Trophoblast cell (in vitro differentiated cells and primary cell): ENCODE results near the gene PPFIBP2.
"Not testable (repeated sequence)": the region's sequence is repeated elsewhere in the genome, so short reads cannot be mapped to it uniquely, and the experiment has no call there.

Experiments
- DNase-seq, 2 donors: peaks; one replicate each; pipeline ENCODE4 v3.0.0-alpha.2; 2016
- H2AFZ ChIP-seq: 2 replicates; pipeline ENCODE4 v1.6.1; 2013; ENCODE audit warnings: low read length, moderate library complexity, mild to moderate bottlenecking; ENCODE audit not compliant: insufficient read depth, poor library complexity
- H2AK5ac ChIP-seq: 2 replicates; pipeline ENCODE4 v1.6.1; 2013; ENCODE audit warnings: mild to moderate bottlenecking, low read length
- H2BK120ac ChIP-seq: 2 replicates; pipeline ENCODE4 v1.6.1; 2013; ENCODE audit warnings: low read length, mild to moderate bottlenecking, moderate library complexity; ENCODE audit not compliant: insufficient read depth, poor library complexity
- H2BK12ac ChIP-seq: 2 replicates; pipeline ENCODE4 v1.6.1; 2013; ENCODE audit warnings: mild to moderate bottlenecking, low read length, moderate library complexity
- H2BK5ac ChIP-seq: 2 replicates; pipeline ENCODE4 v1.6.1; 2013; ENCODE audit warnings: low read length, low read depth, moderate library complexity, mild to moderate bottlenecking; ENCODE audit not compliant: poor library complexity
- H3K14ac ChIP-seq: 2 replicates; pipeline ENCODE4 v1.6.1; 2013; ENCODE audit warnings: mild to moderate bottlenecking, low read length
- H3K18ac ChIP-seq: 2 replicates; pipeline ENCODE4 v1.6.1; 2013; ENCODE audit warnings: mild to moderate bottlenecking, low read length
- H3K23ac ChIP-seq: 2 replicates; pipeline ENCODE4 v1.6.1; 2013; ENCODE audit warnings: low read length
- H3K27ac ChIP-seq: 2 replicates; pipeline ENCODE4 v1.5.1; 2013; ENCODE audit warnings: low read depth, mild to moderate bottlenecking, inconsistent platforms, low read length, moderate library complexity
- H3K27me3 ChIP-seq: 2 replicates; pipeline ENCODE4 v1.6.1; 2013; ENCODE audit warnings: inconsistent platforms, mild to moderate bottlenecking, low read length, moderate library complexity; ENCODE audit not compliant: insufficient read depth
- H3K36me3 ChIP-seq, 2 experiments: 1 replicate in 1 of 2; 2 replicates in 1 of 2; pipeline ENCODE4 v1.6.1; 2013; ENCODE audit warnings: low read length in 2 of 2, mild to moderate bottlenecking in 2 of 2, moderate library complexity in 1 of 2; ENCODE audit not compliant: insufficient read depth in 2 of 2, control insufficient read depth in 1 of 2
- H3K4ac ChIP-seq: 2 replicates; pipeline ENCODE4 v1.6.1; 2013; ENCODE audit warnings: low read depth, mild to moderate bottlenecking, low read length, moderate library complexity
- H3K4me1 ChIP-seq, 2 experiments: 1 replicate in 1 of 2; 2 replicates in 1 of 2; pipeline ENCODE4 v1.6.1; 2013; ENCODE audit warnings: low read length in 2 of 2, mild to moderate bottlenecking in 2 of 2, moderate library complexity in 1 of 2; ENCODE audit not compliant: insufficient read depth in 2 of 2, control insufficient read depth in 1 of 2
- H3K4me2 ChIP-seq: 2 replicates; pipeline ENCODE4 v1.6.1; 2013; ENCODE audit warnings: inconsistent platforms, mild to moderate bottlenecking, low read length, moderate library complexity
- H3K4me3 ChIP-seq: 2 replicates; pipeline ENCODE4 v1.5.1; 2013; ENCODE audit warnings: mild to moderate bottlenecking, low read depth, low read length, inconsistent platforms
- H3K79me1 ChIP-seq: one replicate; pipeline ENCODE4 v1.6.1; 2013; ENCODE audit warnings: low read length
- H3K79me2 ChIP-seq: 2 replicates; pipeline ENCODE4 v1.6.1; 2013; ENCODE audit warnings: low read length, mild to moderate bottlenecking; ENCODE audit not compliant: control insufficient read depth, insufficient read depth, poor library complexity
- H3K9ac ChIP-seq: 2 replicates; pipeline ENCODE4 v1.6.1; 2013; ENCODE audit warnings: mild to moderate bottlenecking, low read length
- H3K9me3 ChIP-seq: 2 replicates; pipeline ENCODE4 v1.6.1; 2013; ENCODE audit warnings: low read depth, mild to moderate bottlenecking, control low read depth, inconsistent platforms, low read length; ENCODE audit not compliant: insufficient read depth
- H4K12ac ChIP-seq: 2 replicates; pipeline ENCODE4 v1.6.1; 2013; ENCODE audit warnings: low read depth, mild to moderate bottlenecking, low read length, moderate library complexity
- H4K8ac ChIP-seq: 2 replicates; pipeline ENCODE4 v1.6.1; 2013; ENCODE audit warnings: low read depth, mild to moderate bottlenecking, low read length, moderate library complexity
- H4K91ac ChIP-seq: one replicate; pipeline ENCODE4 v1.6.1; 2013; ENCODE audit warnings: low read depth, mild to moderate bottlenecking, low read length, moderate library complexity
- WGBS: extraction: QIAGEN DNeasy Blood & Tissue Kit; methylation state at CpG from one replicate; pipeline ENCODE4 v1.1.7; 2013; ENCODE audit warnings: missing lambda C conversion rate; ENCODE audit not compliant: insufficient read length, insufficient coverage; ENCODE audit errors: extremely low coverage; 5-methylcytosine and 5-hydroxymethylcytosine counted together

Gene PPFIBP2

GRCh38 chr11:7516475-7516874 is 2.7 kb downstream of the PPFIBP2 start:
- peaks cover 6 to 16% of the 10 kb centered on the region in 2 experiments for H3K4me1 ChIP-seq
- no peak overlapping the region for H4K91ac ChIP-seq
- no peak overlapping the region for H2BK12ac ChIP-seq
- WGBS, result no CpG with 5 or more reads among the region's 12 CpGs
- H3K27me3 ChIP-seq, result no peaks in the 10 kb centered on the region
- no peak overlapping the region for H3K9ac ChIP-seq
- no peak overlapping the region for H4K8ac ChIP-seq
- peaks cover 7% of the 10 kb centered on the region for H3K79me2 ChIP-seq
- no peak overlapping the region for H3K23ac ChIP-seq
- no peak overlapping the region for H3K18ac ChIP-seq
- H3K27ac ChIP-seq, result no peak overlapping the region
- DNase-seq, result no peak
- H4K12ac ChIP-seq, result no peak overlapping the region
- no peak overlapping the region for H3K4me2 ChIP-seq
- no peak overlapping the region for H3K14ac ChIP-seq
- peaks cover 2% of the 10 kb centered on the region for H3K79me1 ChIP-seq
- H2AFZ ChIP-seq, result no peak overlapping the region
- H3K4me3 ChIP-seq, result no peak overlapping the region
- no peaks in the 10 kb centered on the region for H3K36me3 ChIP-seq
- no peaks in the 10 kb centered on the region for H3K9me3 ChIP-seq
- no peak overlapping the region for H2BK5ac ChIP-seq
- no peak overlapping the region for H2AK5ac ChIP-seq
- H2BK120ac ChIP-seq, result no peak overlapping the region
- no peak overlapping the region for H3K4ac ChIP-seq

DNA sequence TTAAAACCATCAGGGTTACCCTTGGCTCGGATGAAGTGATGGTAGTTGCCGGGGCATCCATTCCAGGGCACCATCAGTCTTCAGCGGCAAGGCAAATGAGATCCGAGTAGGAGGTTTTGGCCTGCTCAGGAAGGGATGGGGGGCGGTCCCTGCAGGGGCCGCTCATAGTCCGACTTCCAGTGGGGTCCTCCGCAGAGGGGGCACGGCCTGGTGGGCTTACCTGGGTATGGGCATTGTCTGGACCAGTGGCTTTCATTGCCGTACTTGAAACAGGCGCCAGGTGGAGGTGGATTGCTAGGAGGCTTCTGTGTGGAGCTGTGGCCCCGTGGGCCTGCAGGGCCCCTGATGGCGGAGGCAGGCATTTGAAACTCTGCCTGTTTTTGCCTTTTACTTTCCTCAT is 3.9 kb downstream of the PPFIBP2 start:
- peaks cover 3 to 15% of the 10 kb centered on the region in 2 experiments for H3K4me1 ChIP-seq
- not testable (repeated sequence) for H3K18ac ChIP-seq, H2BK12ac ChIP-seq, H3K4ac ChIP-seq, H3K4me2 ChIP-seq, DNase-seq, H3K9me3 ChIP-seq, H3K4me3 ChIP-seq, H4K91ac ChIP-seq, H3K14ac ChIP-seq, H4K12ac ChIP-seq, H2BK120ac ChIP-seq, H3K27me3 ChIP-seq, H3K79me1 ChIP-seq, H2BK5ac ChIP-seq, H3K79me2 ChIP-seq, H3K27ac ChIP-seq, H3K36me3 ChIP-seq, H2AFZ ChIP-seq, H3K9ac ChIP-seq, H3K23ac ChIP-seq, H2AK5ac ChIP-seq, H4K8ac ChIP-seq
- no CpG with 5 or more reads among the region's 13 CpGs for WGBS

DNA sequence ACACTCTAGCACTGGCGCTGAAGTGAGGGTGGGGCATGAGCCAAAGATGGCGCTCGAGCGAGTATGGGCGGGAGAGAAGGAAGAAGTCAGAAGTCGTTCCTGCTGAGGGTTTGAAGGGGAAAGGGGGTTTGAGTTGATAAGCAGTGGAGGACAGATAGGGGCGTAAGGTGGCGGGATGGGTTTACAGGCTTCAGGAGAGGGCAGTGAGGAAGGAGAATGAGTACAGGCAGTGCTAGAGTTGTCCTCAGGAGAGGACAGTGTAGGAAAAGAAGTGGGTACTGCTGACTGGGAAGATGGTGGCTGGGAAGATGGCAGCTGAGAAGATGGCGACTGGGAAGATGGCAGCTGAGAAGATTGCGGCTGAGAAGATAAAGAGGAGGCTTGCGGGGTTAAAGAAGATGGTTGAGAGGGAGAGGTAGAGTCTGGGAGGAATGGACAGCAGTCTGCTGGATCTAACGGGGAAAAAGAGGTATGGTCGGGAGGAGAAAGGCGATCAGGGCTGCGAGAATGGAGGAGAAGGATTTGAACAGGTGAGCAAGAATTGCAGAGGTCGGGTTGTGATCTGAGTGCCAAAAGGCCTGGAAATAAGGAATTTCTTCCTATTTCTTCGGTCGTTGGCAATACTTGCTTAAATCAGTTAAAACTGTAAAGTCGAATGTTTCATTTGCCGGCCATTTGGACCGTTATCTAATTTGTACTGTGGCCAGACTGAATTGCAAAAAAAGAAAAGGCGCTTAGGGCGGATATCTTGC is 5.2 kb downstream of the PPFIBP2 start:
- Histone ChIP-seq H2BK12ac (no peak overlapping the region), H3K18ac (no peak overlapping the region), H2AK5ac (no peak overlapping the region), H3K36me3 (no peaks in the 10 kb centered on the region), H3K4me1 (peaks cover 4 to 18% of the 10 kb centered on the region in 2 experiments), H3K4me3 (no peak overlapping the region), H3K79me2 (peaks cover 4% of the 10 kb centered on the region), H3K27me3 (no peaks in the 10 kb centered on the region), H3K9me3 (no peaks in the 10 kb centered on the region), H2BK120ac (no peak overlapping the region), H4K12ac (no peak overlapping the region), H3K23ac (no peak overlapping the region), H3K79me1 (no peaks in the 10 kb centered on the region), H3K14ac (no peak overlapping the region), H2AFZ (no peak overlapping the region), H3K4me2 (no peak overlapping the region), H3K4ac (no peak overlapping the region), H4K91ac (no peak overlapping the region), H3K9ac (no peak overlapping the region), H2BK5ac (no peak overlapping the region), H3K27ac (no peak overlapping the region), H4K8ac (no peak overlapping the region)
- WGBS, result 100% methylated on average over 3 of the region's 23 CpGs
- no peak for DNase-seq

DNA sequence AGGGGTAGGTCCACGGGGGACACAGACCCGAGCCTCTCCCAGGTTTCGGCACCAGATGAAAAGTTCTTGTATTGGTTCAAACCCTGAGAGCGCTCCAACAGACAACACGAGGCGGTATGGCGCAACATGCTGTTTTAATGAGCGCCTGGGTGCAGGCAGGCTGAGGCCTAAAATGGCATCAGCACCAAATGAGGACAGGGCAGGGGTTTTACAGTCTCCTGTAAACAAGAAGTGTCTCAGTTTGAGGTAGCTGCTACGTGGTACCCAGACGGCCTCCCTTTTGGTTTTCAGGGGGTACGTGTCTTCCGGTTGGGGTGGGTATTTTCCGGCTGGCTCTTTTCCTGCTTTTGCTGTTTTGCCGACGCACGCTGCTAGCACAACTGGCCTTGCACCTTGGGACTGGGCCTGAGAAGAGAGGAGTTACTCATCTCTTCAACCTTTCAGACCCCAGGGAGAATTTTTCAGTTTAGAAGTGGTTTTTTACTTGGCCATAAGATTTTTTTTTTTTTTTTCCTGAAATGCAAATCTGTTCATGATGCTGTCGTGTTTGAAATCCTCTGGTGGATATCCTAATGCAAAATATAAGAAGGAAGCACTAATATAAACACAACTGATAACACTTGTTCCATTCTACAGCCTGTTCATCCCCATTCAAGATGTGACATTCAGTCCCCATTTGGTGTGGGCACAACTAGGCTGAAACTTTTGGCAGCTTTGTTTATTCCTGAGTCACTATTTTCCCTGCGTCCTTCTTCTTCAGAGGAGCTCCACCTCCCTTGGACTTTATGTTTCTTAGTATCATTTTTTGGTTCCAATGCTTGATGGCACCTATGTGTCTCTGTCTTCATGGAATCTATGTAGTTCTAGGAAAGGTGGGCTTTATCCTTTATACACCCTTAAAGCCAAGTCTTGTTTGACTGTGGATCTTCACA is 6.5 kb downstream of the PPFIBP2 start:
- H3K9me3 ChIP-seq, result peaks cover 3% of the 10 kb centered on the region
- H3K27me3 ChIP-seq, result no peaks in the 10 kb centered on the region
- H3K18ac ChIP-seq, result no peak overlapping the region
- no peaks in the 10 kb centered on the region for H3K36me3 ChIP-seq
- no peak overlapping the region for H3K27ac ChIP-seq
- no peak overlapping the region for H3K4ac ChIP-seq
- H2BK12ac ChIP-seq, result no peak overlapping the region
- H2AK5ac ChIP-seq, result no peak overlapping the region
- H3K4me3 ChIP-seq, result no peak overlapping the region
- H3K23ac ChIP-seq, result no peak overlapping the region
- no peak for DNase-seq
- no peak overlapping the region for H4K91ac ChIP-seq
- H2BK5ac ChIP-seq, result no peak overlapping the region
- no peak overlapping the region for H3K14ac ChIP-seq
- no peaks in the 10 kb centered on the region for H3K79me2 ChIP-seq
- no peaks in the 10 kb centered on the region for H3K79me1 ChIP-seq
- no peak overlapping the region for H3K9ac ChIP-seq
- no peak overlapping the region for H2AFZ ChIP-seq
- no peak overlapping the region for H3K4me2 ChIP-seq
- H4K8ac ChIP-seq, result no peak overlapping the region
- H3K4me1 ChIP-seq, result peaks cover 4 to 14% of the 10 kb centered on the region in 2 experiments
- WGBS, result no CpG with 5 or more reads among the region's 18 CpGs
- no peak overlapping the region for H2BK120ac ChIP-seq
- no peak overlapping the region for H4K12ac ChIP-seq
